ENCODE data around the gene RAD23A. TPM values are rescaled to one million over a fixed set of nuclear protein-coding genes. Genes with fewer than 3 reads are reported as not detected.

RAD23A gene
- total and polyA plus RNA-seq, 4 donors, result 79.7 to 186 (median 117) TPM

GRCh38 chr19:12994701-12995595 lies 49.3 kb downstream of the RAD23A start, which contains the start of gene NFIX:
Gene NFIX, plus strand, starts transcription at chr19:12995475. Its CDS starts 363 bp downstream, at chr19:12995838.
- peak within 1 kb of the TSS; percentile 74 to 96 for H3K27ac ChIP-seq (ENCODE audit: low read depth in 1 of 2, low read length in 1 of 2)
- DNase-seq (peak; percentile 78 to 81 (median 81)), ATAC-seq (ENCODE audit: insufficient read depth, low FRiP score) (peak; percentile 35)
- peaks cover 0 to 30% (median 20%) of the 10 kb centered on the region in 5 donors for H3K4me1 ChIP-seq (ENCODE audit: control insufficient read depth in 5 of 5, insufficient read depth in 5 of 5, low read length in 5 of 5)
- peaks cover 0 to 8% (median 1%) of the 10 kb centered on the region in 4 donors for H3K36me3 ChIP-seq (ENCODE audit: control insufficient read depth in 4 of 4, insufficient read depth in 4 of 4, low read length in 4 of 4)
- peaks cover 0 to 2% (median 0%) of the 10 kb centered on the region in 4 donors for H3K9me3 ChIP-seq (ENCODE audit: control insufficient read depth in 4 of 4, insufficient read depth in 3 of 4, low read length in 3 of 4)
- WGBS, 2 donors, result 9 to 17% methylated on average over 41 to 83 of the region's 84 CpGs
- peak within 1 kb of the TSS; percentile 25 to 61 for H3K9ac ChIP-seq (ENCODE audit: insufficient read depth in 1 of 2, low read length in 2 of 2)
- peaks cover 0 to 2% (median 0%) of the 10 kb centered on the region in 3 donors for H3K27me3 ChIP-seq (ENCODE audit: control insufficient read depth in 3 of 3, insufficient read depth in 3 of 3, low read length in 2 of 3)
- peak within 1 kb of the TSS; percentile 84 for H3K4me3 ChIP-seq
- no peak for TF ChIP-seq CTCF (IDR thresholded peaks at IDR 0.05; ENCODE audit: control extremely low read depth, extremely low read depth)

GRCh38 chr19:12995596-12996405 lies 50.1 kb downstream of the RAD23A start:
- peaks cover 0 to 32% (median 21%) of the 10 kb centered on the region in 5 donors for H3K4me1 ChIP-seq (ENCODE audit: control insufficient read depth in 5 of 5, insufficient read depth in 5 of 5, low read length in 5 of 5)
- H3K4me3 ChIP-seq, result peak overlapping the region; percentile 84
- peaks cover 0 to 10% (median 1%) of the 10 kb centered on the region in 4 donors for H3K36me3 ChIP-seq (ENCODE audit: control insufficient read depth in 4 of 4, insufficient read depth in 4 of 4, low read length in 4 of 4)
- DNase-seq (no peak), ATAC-seq (ENCODE audit: insufficient read depth, low FRiP score) (peak; percentile 28)
- TF ChIP-seq CTCF (IDR thresholded peaks at IDR 0.05; ENCODE audit: control extremely low read depth, extremely low read depth), result no peak
- peaks cover 0 to 2% (median 0%) of the 10 kb centered on the region in 3 donors for H3K27me3 ChIP-seq (ENCODE audit: control insufficient read depth in 3 of 3, insufficient read depth in 3 of 3, low read length in 2 of 3)
- peak overlapping the region; percentile 74 to 96 for H3K27ac ChIP-seq (ENCODE audit: low read depth in 1 of 2, low read length in 1 of 2)
- H3K9ac ChIP-seq (ENCODE audit: insufficient read depth in 1 of 2, low read length in 2 of 2), result peak overlapping the region; percentile 25 to 55
- WGBS, 2 donors, result 1% methylated on average over 53 to 129 of the region's 129 CpGs
- peaks cover 0 to 2% (median 0%) of the 10 kb centered on the region in 4 donors for H3K9me3 ChIP-seq (ENCODE audit: control insufficient read depth in 4 of 4, insufficient read depth in 3 of 4, low read length in 3 of 4)

GRCh38 chr19:12996406-12997094 lies 50.9 kb downstream of the RAD23A start:
- 16 to 25% methylated on average over 47 to 52 of the region's 52 CpGs for WGBS, 2 donors
- H3K36me3 ChIP-seq (ENCODE audit: control insufficient read depth in 4 of 4, insufficient read depth in 4 of 4, low read length in 4 of 4), result peaks cover 0 to 10% (median 4%) of the 10 kb centered on the region in 4 donors
- peak overlapping the region; percentile 25 to 42 for H3K9ac ChIP-seq (ENCODE audit: insufficient read depth in 1 of 2, low read length in 2 of 2)
- H3K27me3 ChIP-seq (ENCODE audit: control insufficient read depth in 3 of 3, insufficient read depth in 3 of 3, low read length in 2 of 3), result peaks cover 0 to 2% (median 0%) of the 10 kb centered on the region in 3 donors
- peaks cover 0 to 40% (median 27%) of the 10 kb centered on the region in 5 donors for H3K4me1 ChIP-seq (ENCODE audit: control insufficient read depth in 5 of 5, insufficient read depth in 5 of 5, low read length in 5 of 5)
- peak overlapping the region; percentile 74 to 96 for H3K27ac ChIP-seq (ENCODE audit: low read depth in 1 of 2, low read length in 1 of 2)
- ATAC-seq (ENCODE audit: insufficient read depth, low FRiP score), result peak; percentile 16
- H3K9me3 ChIP-seq (ENCODE audit: control insufficient read depth in 4 of 4, insufficient read depth in 3 of 4, low read length in 3 of 4), result peaks cover 0 to 2% (median 0%) of the 10 kb centered on the region in 4 donors
- DNase-seq, result peak; percentile 62 to 72 (median 64)
- peak overlapping the region; percentile 84 for H3K4me3 ChIP-seq
- TF ChIP-seq CTCF (IDR thresholded peaks at IDR 0.05; ENCODE audit: control extremely low read depth, extremely low read depth), result no peak
